Fibroblast of lung (primary cell): ENCODE data around the gene HSP90B1.

Experiments
- CTCF ChIP-seq, 2 donors: IDR thresholded peaks in 1 of 2; conservative IDR thresholded peaks in 1 of 2; 1 replicate in 1 of 2; 2 replicates in 1 of 2; pipeline ENCODE4 v1.5.1; 2011 to 2012; ENCODE audit warnings: low read length in 2 of 2, control low read depth in 1 of 2, inconsistent platforms in 1 of 2, low read depth in 1 of 2, mild to moderate bottlenecking in 1 of 2
- EZH2 ChIP-seq: IDR thresholded peaks from 2 replicates; pipeline ENCODE4 v1.5.1; 2012; ENCODE audit warnings: low read length, control low read depth, mild to moderate bottlenecking; ENCODE audit errors: missing control alignments

GRCh38 chr12:103909811-103910210 is 20.4 kb upstream of the HSP90B1 start:
- TF ChIP-seq CTCF (conservative IDR thresholded peaks at IDR 0.05 in 1 of 2, IDR thresholded peaks at IDR 0.05 in 1 of 2; ENCODE audit: low read depth in 1 of 2, low read length in 2 of 2) = no peak
- TF ChIP-seq EZH2 = no peak
